Measurements from ENCODE around the gene MFSD6.
"Not testable (repeated sequence)": the region's sequence is repeated elsewhere in the genome, so short reads cannot be mapped to it uniquely, and the experiment has no call there.

Gene MFSD6

DNA sequence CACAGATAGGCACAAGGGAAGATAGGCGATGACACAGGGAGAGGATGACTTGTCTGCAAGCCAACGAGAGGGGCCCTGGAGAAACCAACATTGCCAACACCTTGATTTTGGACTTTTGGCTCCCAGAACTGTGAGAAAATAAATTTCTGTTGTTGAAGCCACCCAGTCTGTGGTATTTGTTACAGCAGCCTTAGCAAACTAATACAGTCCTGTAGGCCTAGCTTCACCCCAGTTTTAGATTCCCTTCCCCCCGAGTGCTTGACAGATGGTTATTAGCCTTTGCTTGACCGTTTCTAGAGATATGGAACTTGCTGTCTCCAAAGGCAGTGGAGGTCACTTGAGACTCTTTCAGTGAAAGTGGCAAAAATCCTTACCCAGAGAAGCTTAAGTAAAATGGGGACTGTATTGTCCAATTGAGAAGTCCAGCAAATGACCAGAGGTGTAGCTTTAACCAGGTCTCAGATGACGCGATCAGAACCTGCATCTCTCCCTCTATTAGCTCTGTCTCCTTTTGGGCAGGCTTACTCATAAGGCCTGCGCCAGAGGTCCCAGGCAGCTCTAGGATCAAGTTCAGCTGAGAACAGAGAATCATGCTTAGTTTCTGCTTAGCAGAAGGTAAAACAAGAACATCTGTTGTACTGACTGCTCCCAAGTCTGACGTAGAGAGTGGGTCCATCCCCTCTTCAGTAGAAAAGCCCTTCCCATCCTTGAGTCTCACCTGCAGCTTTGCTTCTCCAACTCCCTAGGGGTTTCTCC lies 50.4 kb downstream of the MFSD6 start:
- Histone ChIP-seq H3K9me3 (ENCODE audit: control insufficient read depth in 1 of 2, low read length in 2 of 2) (no peaks in the 10 kb centered on the region), H3K27ac (ENCODE audit: low read depth, low read length) (no peak overlapping the region)

GRCh38 chr2:190459881-190460280 lies 51.7 kb downstream of the MFSD6 start:
- Histone ChIP-seq H3K36me3 (ENCODE audit: control insufficient read depth in 1 of 2, insufficient read depth in 2 of 2, low read length in 2 of 2) (no peaks in the 10 kb centered on the region), H3K9me3 (ENCODE audit: control insufficient read depth in 1 of 2, low read length in 2 of 2) (no peaks in the 10 kb centered on the region), H3K4me1 (ENCODE audit: control insufficient read depth in 1 of 2, insufficient read depth in 2 of 2, low read length in 2 of 2) (peaks cover 5% of the 10 kb centered on the region in 2 donors), H3K4me3 (ENCODE audit: low read depth in 1 of 2, low read length in 2 of 2) (no peak overlapping the region), H3K27me3 (ENCODE audit: control insufficient read depth in 1 of 2, insufficient read depth in 2 of 2, low read length in 2 of 2) (no peaks in the 10 kb centered on the region), H3K27ac (ENCODE audit: low read depth, low read length) (no peak overlapping the region), H3K9ac (ENCODE audit: low read depth in 1 of 2, low read length in 2 of 2) (no peak overlapping the region)

More for the DNA sequence above, 50.4 kb downstream of the MFSD6 start:
- no peak overlapping the region for H3K4me3 ChIP-seq (ENCODE audit: low read depth in 1 of 2, low read length in 2 of 2)
- no peaks in the 10 kb centered on the region for H3K27me3 ChIP-seq (ENCODE audit: control insufficient read depth in 1 of 2, insufficient read depth in 2 of 2, low read length in 2 of 2)
- H3K36me3 ChIP-seq (ENCODE audit: control insufficient read depth in 1 of 2, insufficient read depth in 2 of 2, low read length in 2 of 2), result no peaks in the 10 kb centered on the region
- H3K4me1 ChIP-seq (ENCODE audit: control insufficient read depth in 1 of 2, insufficient read depth in 2 of 2, low read length in 2 of 2), result peaks cover 0 to 5% of the 10 kb centered on the region in 2 donors
- H3K9ac ChIP-seq (ENCODE audit: low read depth in 1 of 2, low read length in 2 of 2), result no peak overlapping the region

GRCh38 chr2:190460487-190460886 lies 52.3 kb downstream of the MFSD6 start:
- Histone ChIP-seq H3K27me3 (ENCODE audit: control insufficient read depth in 1 of 2, insufficient read depth in 2 of 2, low read length in 2 of 2) (no peaks in the 10 kb centered on the region), H3K9me3 (ENCODE audit: control insufficient read depth in 1 of 2, low read length in 2 of 2) (no peaks in the 10 kb centered on the region), H3K4me1 (ENCODE audit: control insufficient read depth in 1 of 2, insufficient read depth in 2 of 2, low read length in 2 of 2) (peaks cover 5% of the 10 kb centered on the region in 2 donors), H3K4me3 (ENCODE audit: low read depth in 1 of 2, low read length in 2 of 2) (no peak overlapping the region), H3K9ac (ENCODE audit: low read depth in 1 of 2, low read length in 2 of 2) (no peak overlapping the region), H3K36me3 (ENCODE audit: control insufficient read depth in 1 of 2, insufficient read depth in 2 of 2, low read length in 2 of 2) (no peaks in the 10 kb centered on the region), H3K27ac (ENCODE audit: low read depth, low read length) (no peak overlapping the region)

- Histone ChIP-seq H3K9me3 (ENCODE audit: control insufficient read depth in 1 of 2, low read length in 2 of 2) (no peaks in the 10 kb centered on the region), H3K27ac (ENCODE audit: low read depth, low read length) (no peak overlapping the region), H3K4me3 (ENCODE audit: low read depth in 1 of 2, low read length in 2 of 2) (no peak overlapping the region), H3K27me3 (ENCODE audit: control insufficient read depth in 1 of 2, insufficient read depth in 2 of 2, low read length in 2 of 2) (no peaks in the 10 kb centered on the region), H3K4me1 (ENCODE audit: control insufficient read depth in 1 of 2, insufficient read depth in 2 of 2, low read length in 2 of 2) (peaks cover 5% of the 10 kb centered on the region in 2 donors), H3K36me3 (ENCODE audit: control insufficient read depth in 1 of 2, insufficient read depth in 2 of 2, low read length in 2 of 2) (no peaks in the 10 kb centered on the region), H3K9ac (ENCODE audit: low read depth in 1 of 2, low read length in 2 of 2) (no peak overlapping the region)
Measured at GRCh38 chr2:190462181-190462580, 54.0 kb downstream of the MFSD6 start.

DNA sequence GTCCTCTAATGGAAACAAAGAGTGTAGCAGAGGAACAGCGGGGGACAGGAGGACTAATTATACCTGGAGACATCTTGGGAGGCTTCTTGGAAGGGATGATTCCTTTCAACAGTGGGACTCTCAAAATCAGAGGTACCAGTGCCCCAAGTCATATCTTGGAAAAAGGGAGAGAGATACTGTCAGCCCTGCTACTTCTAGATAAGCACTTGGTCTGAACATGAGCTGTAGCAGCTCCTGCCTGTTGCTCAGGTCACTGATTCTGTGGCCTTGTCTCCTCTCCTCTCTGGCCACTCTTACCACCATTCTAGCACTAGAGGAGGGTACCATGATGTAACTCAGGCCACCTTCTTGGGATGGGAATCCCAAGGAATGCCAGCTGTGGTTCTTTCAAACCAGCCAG lies 54.5 kb downstream of the MFSD6 start:
- H3K4me1 ChIP-seq (ENCODE audit: control insufficient read depth in 1 of 2, insufficient read depth in 2 of 2, low read length in 2 of 2), result peaks cover 5% of the 10 kb centered on the region in 2 donors
- no peak overlapping the region for H3K27ac ChIP-seq (ENCODE audit: low read depth, low read length)

DNA sequence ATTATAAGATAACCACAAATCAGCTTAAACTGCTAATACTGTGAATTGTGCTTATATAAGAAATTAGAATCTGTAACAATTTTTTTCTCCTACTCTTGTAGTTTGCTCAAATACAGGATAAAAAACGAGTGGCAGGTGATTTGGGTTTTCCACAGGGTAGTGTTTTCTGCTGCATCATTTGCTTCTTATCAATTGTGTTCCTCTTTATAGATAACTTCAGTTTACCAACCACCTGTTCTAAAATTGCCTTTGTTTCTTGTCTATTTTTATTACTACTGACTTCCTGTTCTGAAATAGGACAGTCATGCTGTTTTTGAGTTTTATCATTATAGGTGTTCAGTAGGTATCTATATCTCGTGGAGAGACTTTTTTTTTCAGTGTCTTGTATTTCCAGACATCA lies 56.9 kb downstream of the MFSD6 start:
- H3K4me1 ChIP-seq (ENCODE audit: control insufficient read depth in 1 of 2, insufficient read depth in 2 of 2, low read length in 2 of 2), result peaks cover 11 to 22% of the 10 kb centered on the region in 2 donors
- H3K9ac ChIP-seq (ENCODE audit: low read depth in 1 of 2, low read length in 2 of 2), result no peak overlapping the region

More for the DNA sequence above, 54.5 kb downstream of the MFSD6 start:
- no peak overlapping the region for H3K4me3 ChIP-seq (ENCODE audit: low read depth in 1 of 2, low read length in 2 of 2)
- H3K9ac ChIP-seq (ENCODE audit: low read depth in 1 of 2, low read length in 2 of 2), result no peak overlapping the region
- no peaks in the 10 kb centered on the region for H3K36me3 ChIP-seq (ENCODE audit: control insufficient read depth in 1 of 2, insufficient read depth in 2 of 2, low read length in 2 of 2)
- no peaks in the 10 kb centered on the region for H3K27me3 ChIP-seq (ENCODE audit: control insufficient read depth in 1 of 2, insufficient read depth in 2 of 2, low read length in 2 of 2)
- no peaks in the 10 kb centered on the region for H3K9me3 ChIP-seq (ENCODE audit: control insufficient read depth in 1 of 2, low read length in 2 of 2)

DNA sequence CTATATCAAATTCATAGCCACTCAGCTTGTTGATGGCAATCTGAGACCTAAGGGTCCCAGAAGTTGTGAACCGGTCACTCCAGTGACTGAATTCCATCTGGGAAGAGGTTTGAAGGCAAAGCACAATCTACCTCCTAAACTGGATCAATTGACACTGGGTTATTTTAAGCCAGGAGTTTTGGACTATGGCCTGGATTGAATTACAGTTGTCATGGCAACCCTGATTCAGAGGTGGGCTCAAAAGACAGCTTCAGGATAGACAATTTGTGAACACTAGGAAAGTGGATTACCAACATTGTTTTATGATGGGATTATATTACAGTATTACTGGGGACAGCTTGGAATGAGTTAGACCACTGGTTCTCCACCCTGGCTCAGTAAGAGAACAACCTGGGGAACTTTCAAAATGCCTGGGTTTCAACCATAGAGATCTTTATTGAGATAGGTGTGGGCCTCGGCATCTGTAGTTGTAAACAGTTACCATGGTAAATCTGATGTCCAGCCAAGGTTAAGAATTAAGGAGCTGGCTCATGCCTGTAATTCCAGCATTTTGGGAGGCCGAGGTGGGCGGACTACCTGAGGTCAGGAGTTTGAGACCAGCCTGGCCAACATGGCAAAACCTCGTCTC lies 58.8 kb downstream of the MFSD6 start:
- no peaks in the 10 kb centered on the region for H3K9me3 ChIP-seq (ENCODE audit: control insufficient read depth in 1 of 2, low read length in 2 of 2)
- no peak overlapping the region for H3K9ac ChIP-seq (ENCODE audit: low read depth in 1 of 2, low read length in 2 of 2)
- H3K4me3 ChIP-seq (ENCODE audit: low read depth in 1 of 2, low read length in 2 of 2), result no peak overlapping the region
- H3K4me1 ChIP-seq (ENCODE audit: control insufficient read depth in 1 of 2, insufficient read depth in 2 of 2, low read length in 2 of 2), result peaks cover 11 to 25% of the 10 kb centered on the region in 2 donors
- H3K36me3 ChIP-seq (ENCODE audit: control insufficient read depth in 1 of 2, insufficient read depth in 2 of 2, low read length in 2 of 2), result peaks cover 0 to 8% of the 10 kb centered on the region in 2 donors
- H3K27ac ChIP-seq (ENCODE audit: low read depth, low read length), result no peak overlapping the region
- no peaks in the 10 kb centered on the region for H3K27me3 ChIP-seq (ENCODE audit: control insufficient read depth in 1 of 2, insufficient read depth in 2 of 2, low read length in 2 of 2)

More for the DNA sequence above, 56.9 kb downstream of the MFSD6 start:
- Histone ChIP-seq H3K36me3 (ENCODE audit: control insufficient read depth in 1 of 2, insufficient read depth in 2 of 2, low read length in 2 of 2) (no peaks in the 10 kb centered on the region), H3K27me3 (ENCODE audit: control insufficient read depth in 1 of 2, insufficient read depth in 2 of 2, low read length in 2 of 2) (no peaks in the 10 kb centered on the region), H3K27ac (ENCODE audit: low read depth, low read length) (no peak overlapping the region), H3K4me3 (ENCODE audit: low read depth in 1 of 2, low read length in 2 of 2) (no peak overlapping the region), H3K9me3 (ENCODE audit: control insufficient read depth in 1 of 2, low read length in 2 of 2) (no peaks in the 10 kb centered on the region)

DNA sequence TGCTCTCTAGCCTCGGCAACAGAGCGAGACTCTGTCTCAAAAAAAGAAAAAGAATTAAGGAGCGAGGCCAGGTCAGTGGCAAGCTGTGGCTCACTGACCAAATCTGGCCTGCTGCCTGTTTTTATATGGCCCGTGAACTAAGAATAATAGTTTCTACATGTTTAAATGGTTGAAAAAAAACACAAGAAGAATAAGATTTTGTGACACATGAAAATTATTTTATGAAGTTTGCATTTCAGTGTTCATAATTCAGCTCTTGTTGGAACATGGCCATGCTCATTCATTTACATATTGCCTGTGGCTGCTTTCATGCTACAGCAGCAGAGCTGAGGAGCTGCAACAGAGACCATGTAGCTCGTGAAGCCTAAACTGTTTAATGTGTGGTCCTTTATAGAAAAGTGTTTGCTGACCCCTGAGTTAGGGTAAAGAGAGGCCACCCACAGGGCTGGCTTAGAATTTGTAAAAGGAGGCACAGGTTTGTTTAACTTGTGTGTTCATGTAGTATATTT lies 59.5 kb downstream of the MFSD6 start:
- H3K27me3 ChIP-seq (ENCODE audit: control insufficient read depth in 1 of 2, insufficient read depth in 2 of 2, low read length in 2 of 2), result no peaks in the 10 kb centered on the region
- no peak overlapping the region for H3K9ac ChIP-seq (ENCODE audit: low read depth in 1 of 2, low read length in 2 of 2)
- no peak overlapping the region for H3K4me3 ChIP-seq (ENCODE audit: low read depth in 1 of 2, low read length in 2 of 2)
- H3K27ac ChIP-seq (ENCODE audit: low read depth, low read length), result no peak overlapping the region
- H3K36me3 ChIP-seq (ENCODE audit: control insufficient read depth in 1 of 2, insufficient read depth in 2 of 2, low read length in 2 of 2), result peaks cover 0 to 8% of the 10 kb centered on the region in 2 donors
- H3K4me1 ChIP-seq (ENCODE audit: control insufficient read depth in 1 of 2, insufficient read depth in 2 of 2, low read length in 2 of 2), result peaks cover 11 to 25% of the 10 kb centered on the region in 2 donors
- H3K9me3 ChIP-seq (ENCODE audit: control insufficient read depth in 1 of 2, low read length in 2 of 2), result no peaks in the 10 kb centered on the region

DNA sequence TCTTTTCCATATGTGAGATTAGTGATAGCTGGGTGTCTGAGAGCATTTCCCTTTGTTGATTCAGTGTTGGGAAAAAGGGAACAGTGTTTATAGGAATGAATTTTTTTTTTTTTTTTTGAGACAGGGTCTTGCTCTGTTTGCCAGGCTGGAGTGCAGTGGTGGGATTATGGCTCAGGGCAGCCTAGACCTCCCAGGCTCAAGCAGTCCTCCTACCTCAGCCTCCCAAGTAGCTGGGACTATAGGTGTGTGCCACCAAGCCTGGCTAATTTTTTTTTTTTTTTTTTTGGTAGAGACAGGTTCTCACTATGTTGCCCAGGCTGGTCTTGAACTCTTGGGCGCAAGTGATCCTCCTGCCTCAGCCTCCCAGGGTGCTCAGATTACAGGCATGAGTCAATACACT lies 60.2 kb downstream of the MFSD6 start:
- not testable (repeated sequence) for H3K27ac ChIP-seq (ENCODE audit: low read depth, low read length); H3K4me3 ChIP-seq (ENCODE audit: low read depth in 1 of 2, low read length in 2 of 2); H3K9me3 ChIP-seq (ENCODE audit: control insufficient read depth in 1 of 2, low read length in 2 of 2); H3K36me3 ChIP-seq (ENCODE audit: control insufficient read depth in 1 of 2, insufficient read depth in 2 of 2, low read length in 2 of 2); H3K27me3 ChIP-seq (ENCODE audit: control insufficient read depth in 1 of 2, insufficient read depth in 2 of 2, low read length in 2 of 2); H3K9ac ChIP-seq (ENCODE audit: low read depth in 1 of 2, low read length in 2 of 2)
- peaks cover 11 to 25% of the 10 kb centered on the region in 2 donors for H3K4me1 ChIP-seq (ENCODE audit: control insufficient read depth in 1 of 2, insufficient read depth in 2 of 2, low read length in 2 of 2)

GRCh38 chr2:190468814-190469569 lies 60.8 kb downstream of the MFSD6 start:
- Histone ChIP-seq H3K27ac (ENCODE audit: low read depth, low read length) (no peak overlapping the region), H3K9me3 (ENCODE audit: control insufficient read depth in 1 of 2, low read length in 2 of 2) (no peaks in the 10 kb centered on the region), H3K4me1 (ENCODE audit: control insufficient read depth in 1 of 2, insufficient read depth in 2 of 2, low read length in 2 of 2) (peaks cover 11 to 25% of the 10 kb centered on the region in 2 donors), H3K9ac (ENCODE audit: low read depth in 1 of 2, low read length in 2 of 2) (no peak overlapping the region), H3K27me3 (ENCODE audit: control insufficient read depth in 1 of 2, insufficient read depth in 2 of 2, low read length in 2 of 2) (no peaks in the 10 kb centered on the region), H3K4me3 (ENCODE audit: low read depth in 1 of 2, low read length in 2 of 2) (no peak overlapping the region), H3K36me3 (ENCODE audit: control insufficient read depth in 1 of 2, insufficient read depth in 2 of 2, low read length in 2 of 2) (peaks cover 0 to 8% of the 10 kb centered on the region in 2 donors)

All from duodenal mucosa (tissue), 2 donors.